Activated B cell treated with CpG ODN at 0.5 μM for 24 hours (primary cell): ENCODE data around the gene DPM2. TPM values are rescaled to one million over a fixed set of nuclear protein-coding genes. Genes with fewer than 3 reads are reported as not detected.

Experiments used
- ATAC-seq: fragments of 200-7000 bp; cut with Tn5 transposase; one replicate; pipeline ENCODE4 v1.10.0; 2021; ENCODE audit warnings: low read depth, mild to moderate bottlenecking, moderate library complexity
- CTCF ChIA-PET: fragments of 350-600 bp; sonication (Branson Sonifier 250); formaldehyde crosslinking; loops from one replicate; lab custom pipeline; 2021; ENCODE audit warnings: antibody characterized with exemption; lab: Charles Lee
- POLR2A ChIA-PET: fragments of 350-600 bp; sonication (Branson Sonifier 250); formaldehyde crosslinking; loops from one replicate; lab custom pipeline; 2021; ENCODE audit warnings: antibody characterized with exemption; lab: Charles Lee
- DNase-seq: peaks from one replicate; pipeline ENCODE4 v3.0.0; 2022
- H3K27ac Mint-ChIP-seq: one replicate; pipeline ENCODE4 v1.8.0; 2020; ENCODE audit warnings: mixed read lengths
- H3K27me3 Mint-ChIP-seq: one replicate; pipeline ENCODE4 v1.8.0; 2021; ENCODE audit warnings: mixed read lengths
- H3K36me3 Mint-ChIP-seq: one replicate; pipeline ENCODE4 v1.8.0; 2021; ENCODE audit warnings: low read depth, mixed read lengths
- H3K4me1 Mint-ChIP-seq: one replicate; pipeline ENCODE4 v1.8.0; 2021; ENCODE audit warnings: mixed read lengths
- H3K4me3 Mint-ChIP-seq: one replicate; pipeline ENCODE4 v1.8.0; 2020; ENCODE audit warnings: mild to moderate bottlenecking, mixed read lengths
- H3K9me3 Mint-ChIP-seq: one replicate; pipeline ENCODE4 v1.8.0; 2020; ENCODE audit warnings: mixed read lengths
- CTCF ChIP-seq: fragments of 200-600 bp; IDR thresholded peaks from one replicate; pipeline ENCODE4 v1.8.0; 2022; ENCODE audit warnings: antibody characterized with exemption, mild to moderate bottlenecking
- intact Hi-C: fragments of 100-400 bp; cut with micrococcal nuclease; formaldehyde crosslinking; loops from one replicate; pipeline ENCODE4 v1.15.1; 2024
- total RNA-seq: library from RNA; stranded (reverse); gene quantifications from 2 replicates; pipeline ENCODE4 v1.2.3, GENCODE V29; 2022

Gene DPM2
- total RNA-seq, 1 donor from 2014 or later = 50.6 TPM

- peaks cover 9% of the 10 kb centered on the region for H3K36me3 Mint-ChIP-seq
- no peaks in the 10 kb centered on the region for H3K9me3 Mint-ChIP-seq
- peaks cover 3% of the 10 kb centered on the region for H3K27me3 Mint-ChIP-seq
- POLR2A ChIA-PET = interaction anchor here (0.8 to 1.2 kb wide), 4 partner anchors 9 to 478 kb away, joined by 3 to 7 read pairs (median 4); partner anchors contain the start of genes LRSAM1 and RPL12
- peaks cover 34% of the 10 kb centered on the region for H3K4me1 Mint-ChIP-seq
- intact Hi-C loops = no loop called here
- H3K4me3 Mint-ChIP-seq = peak overlapping the region; percentile 78
- no peak for ATAC-seq
- no peak for TF ChIP-seq CTCF
- CTCF ChIA-PET = interaction anchor here (1.2 to 1.8 kb wide), 3 partner anchors 8 to 105 kb away, joined by 5 to 7 read pairs (median 6); no protein-coding TSS in a partner anchor
- no peak for DNase-seq
- no peak overlapping the region for H3K27ac Mint-ChIP-seq
These were observed 8.1 kb downstream of the DPM2 start for GRCh38 chr9:127929625-127929979.

- ATAC-seq (no peak), DNase-seq (no peak)
- Mint-ChIP-seq H3K4me1 (peaks cover 30% of the 10 kb centered on the region), H3K36me3 (peaks cover 4% of the 10 kb centered on the region), H3K27me3 (peaks cover 3% of the 10 kb centered on the region), H3K4me3 (peak overlapping the region; percentile 32), H3K9me3 (no peaks in the 10 kb centered on the region), H3K27ac (no peak overlapping the region)
- intact Hi-C loops = no loop called here
- ChIA-PET POLR2A (interaction anchor here (0.6 to 1.4 kb wide), 4 partner anchors 12 to 145 kb away, joined by 3 to 10 read pairs (median 4); partner anchors contain the start of gene ST6GALNAC4), CTCF (interaction anchor here (1.8 kb wide), 1 partner anchor 13 kb away, joined by 5 read pairs; no protein-coding TSS in a partner anchor)
- TF ChIP-seq CTCF = no peak
These were observed 8.7 kb downstream of the DPM2 start for GRCh38 chr9:127928676-127929624.

- POLR2A ChIA-PET = interaction anchor here (0.6 to 1.4 kb wide), 4 partner anchors 11 to 448 kb away, joined by 4 to 7 read pairs (median 4); partner anchors contain the start of gene ST6GALNAC4
- Mint-ChIP-seq H3K36me3 (peaks cover 3% of the 10 kb centered on the region), H3K4me3 (peak overlapping the region; percentile 32), H3K4me1 (peaks cover 30% of the 10 kb centered on the region), H3K9me3 (no peaks in the 10 kb centered on the region), H3K27ac (no peak overlapping the region), H3K27me3 (peaks cover 7% of the 10 kb centered on the region)
- intact Hi-C loops = no loop called here
- no peak for ATAC-seq
- no peak for DNase-seq
- TF ChIP-seq CTCF = no peak
- CTCF ChIA-PET = no interaction called here
These were observed 9.5 kb downstream of the DPM2 start for GRCh38 chr9:127927988-127928675.

GRCh38 chr9:127927201-127927987, 10.3 kb downstream of the DPM2 start:
- H3K4me1 Mint-ChIP-seq = peaks cover 30% of the 10 kb centered on the region
- no peak for DNase-seq
- H3K27ac Mint-ChIP-seq = no peak overlapping the region
- peaks cover 7% of the 10 kb centered on the region for H3K27me3 Mint-ChIP-seq
- POLR2A ChIA-PET = interaction anchor here (0.6 kb wide), 3 partner anchors 41 to 447 kb away, joined by 4 to 7 read pairs (median 5); no protein-coding TSS in a partner anchor
- CTCF ChIA-PET = no interaction called here
- H3K36me3 Mint-ChIP-seq = no peaks in the 10 kb centered on the region
- no peak for TF ChIP-seq CTCF
- peak overlapping the region; percentile 78 for H3K4me3 Mint-ChIP-seq
- intact Hi-C loops = no loop called here
- ATAC-seq = peak; percentile 40
- no peaks in the 10 kb centered on the region for H3K9me3 Mint-ChIP-seq
